Panc1 (cell line): Measurements from ENCODE around the gene CRYBG1. TPM values are rescaled to one million over a fixed set of nuclear protein-coding genes. Genes with fewer than 3 reads are reported as not detected.

Experiments
- ATAC-seq: fragments of 200-7000 bp; cut with Tn5 transposase; 2 replicates; pipeline ENCODE4 v1.9.1; 2020; ENCODE audit warnings: mild to moderate bottlenecking, moderate library complexity
- BruUV-seq: library from RNA; stranded (reverse); fragments of 400-500 nt; replicated peaks from 2 replicates; lab custom pipeline; 2021; lab: Mats Ljungman, UMichigan
- CTCF ChIA-PET: fragments of 300-600 bp; sonication (Branson Sonifier 250); formaldehyde crosslinking; loops from one replicate; lab custom pipeline; 2022; ENCODE audit warnings: antibody characterized with exemption; lab: Charles Lee
- POLR2A ChIA-PET: fragments of 300-600 bp; sonication (Branson Sonifier 250); formaldehyde crosslinking; loops from one replicate; lab custom pipeline; 2022; ENCODE audit warnings: antibody characterized with exemption; lab: Charles Lee
- DNase-seq: peaks from one replicate; pipeline ENCODE4 v3.0.0-alpha.2; 2010; ENCODE audit warnings: low read depth, low spot score
- H3K27ac ChIP-seq: 2 replicates; pipeline ENCODE4 v1.5.1; 2011; ENCODE audit warnings: mild to moderate bottlenecking, low read length, inconsistent platforms
- H3K27me3 ChIP-seq: fragments of 200-500 bp; sonication (Bioruptor generic); 2 replicates; pipeline ENCODE4 v1.6.0; 2014; ENCODE audit warnings: low read length, inconsistent platforms; ENCODE audit not compliant: control insufficient read depth, insufficient read depth
- H3K36me3 ChIP-seq: fragments of 200-500 bp; sonication (Bioruptor generic); 2 replicates; pipeline ENCODE4 v1.5.1; 2014; ENCODE audit warnings: inconsistent platforms, mild to moderate bottlenecking, low read length, moderate library complexity; ENCODE audit not compliant: control insufficient read depth, insufficient read depth
- H3K4me1 ChIP-seq: 2 replicates; pipeline ENCODE4 v1.5.1; 2011; ENCODE audit warnings: inconsistent platforms, mild to moderate bottlenecking, low read length, moderate library complexity; ENCODE audit not compliant: control insufficient read depth, insufficient read depth
- H3K4me3 ChIP-seq, 2 experiments: 2 replicates each; pipeline ENCODE4 v1.5.1; 2011 to 2012; ENCODE audit warnings: low read depth in 2 of 2, low read length in 2 of 2, mild to moderate bottlenecking in 2 of 2, inconsistent platforms in 1 of 2, moderate library complexity in 1 of 2
- H3K9me3 ChIP-seq: fragments of 200-500 bp; sonication (Bioruptor generic); 2 replicates; pipeline ENCODE4 v1.5.1; 2014; ENCODE audit warnings: low read depth, mild to moderate bottlenecking, inconsistent platforms, low read length, moderate library complexity; ENCODE audit not compliant: control insufficient read depth, insufficient read depth
- CTCF ChIP-seq: fragments of 450-650 bp; IDR thresholded peaks from 2 replicates; pipeline ENCODE4 v1.5.1; 2017; ENCODE audit warnings: mild to moderate bottlenecking
- POLR2AphosphoS5 ChIP-seq: IDR thresholded peaks from 2 replicates; pipeline ENCODE4 v1.6.1; 2012; ENCODE audit warnings: mild to moderate bottlenecking, low read depth, low read length, moderate library complexity
- SIN3A ChIP-seq: IDR thresholded peaks from 2 replicates; pipeline ENCODE4 v1.6.1; 2012; ENCODE audit warnings: low read depth, mild to moderate bottlenecking, low read length, moderate library complexity, borderline replicate concordance; ENCODE audit not compliant: insufficient read depth
- TCF7L2 ChIP-seq: IDR thresholded peaks from 2 replicates; pipeline ENCODE4 v1.6.1; 2011; ENCODE audit warnings: mild to moderate bottlenecking, low read depth, low read length, inconsistent platforms
- in situ Hi-C: cut with HindIII; loops from 2 replicates; pipeline ENCODE4 v1.10.0; 2016; ENCODE audit warnings: low sequenced_read_pairs, low pct_unique_long_range_greater_than_20kb
- intact Hi-C: fragments of 100-400 bp; cut with micrococcal nuclease; formaldehyde crosslinking; loops from one replicate; pipeline ENCODE4 v1.10.0; 2022; ENCODE audit not compliant: unreplicated experiment
- total RNA-seq: library from RNA; stranded (reverse); gene quantifications from one replicate; pipeline ENCODE4 v1.2.1, GENCODE V29; 2021; ENCODE audit not compliant: unreplicated experiment
- TF ChIP-seq, protein P1 (sequence below), 2 experiments: IDR thresholded peaks; 2 replicates each; pipeline ENCODE4 v1.6.1; 2011 to 2012; ENCODE audit warnings: low read depth in 2 of 2, control low read depth in 1 of 2, low read length in 1 of 2, mild to moderate bottlenecking in 1 of 2, moderate library complexity in 1 of 2; ENCODE audit not compliant: insufficient read depth in 1 of 2

Gene CRYBG1
- total RNA-seq, 1 experiment from 2014 or later, result 32.3 TPM

DNA sequence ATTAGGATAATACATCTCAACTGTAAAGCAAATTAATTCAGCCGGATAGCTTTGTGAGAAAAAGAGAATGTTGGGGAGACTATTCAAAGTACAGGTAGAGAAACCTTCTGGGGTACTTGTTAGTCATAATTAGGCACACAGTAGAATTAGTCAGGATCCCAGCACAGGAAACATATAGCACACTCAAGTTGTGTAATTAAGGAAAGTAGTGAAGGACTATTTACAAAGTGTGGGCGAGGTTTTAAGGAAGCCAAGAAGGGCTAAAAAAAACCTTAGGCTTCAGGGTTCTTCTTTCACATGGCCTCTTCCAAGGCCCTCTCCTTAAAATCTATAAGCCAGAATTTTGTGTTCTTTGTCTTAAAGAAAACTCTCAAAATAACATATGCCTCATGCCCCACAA is 142.0 kb downstream of the CRYBG1 start:
- Histone ChIP-seq H3K27ac (no peak overlapping the region), H3K27me3 (no peaks in the 10 kb centered on the region), H3K9me3 (no peaks in the 10 kb centered on the region), H3K4me1 (no peaks in the 10 kb centered on the region), H3K4me3 (no peak overlapping the region), H3K36me3 (no peaks in the 10 kb centered on the region)
- POLR2A ChIA-PET, result no interaction called here
- ATAC-seq (no peak), DNase-seq (no peak)
- intact Hi-C loops (no loop called here), in situ Hi-C loops (no loop called here)
- BruUV-seq, result no TSS peak
- CTCF ChIA-PET, result no interaction called here
- TF ChIP-seq, protein P1, sequence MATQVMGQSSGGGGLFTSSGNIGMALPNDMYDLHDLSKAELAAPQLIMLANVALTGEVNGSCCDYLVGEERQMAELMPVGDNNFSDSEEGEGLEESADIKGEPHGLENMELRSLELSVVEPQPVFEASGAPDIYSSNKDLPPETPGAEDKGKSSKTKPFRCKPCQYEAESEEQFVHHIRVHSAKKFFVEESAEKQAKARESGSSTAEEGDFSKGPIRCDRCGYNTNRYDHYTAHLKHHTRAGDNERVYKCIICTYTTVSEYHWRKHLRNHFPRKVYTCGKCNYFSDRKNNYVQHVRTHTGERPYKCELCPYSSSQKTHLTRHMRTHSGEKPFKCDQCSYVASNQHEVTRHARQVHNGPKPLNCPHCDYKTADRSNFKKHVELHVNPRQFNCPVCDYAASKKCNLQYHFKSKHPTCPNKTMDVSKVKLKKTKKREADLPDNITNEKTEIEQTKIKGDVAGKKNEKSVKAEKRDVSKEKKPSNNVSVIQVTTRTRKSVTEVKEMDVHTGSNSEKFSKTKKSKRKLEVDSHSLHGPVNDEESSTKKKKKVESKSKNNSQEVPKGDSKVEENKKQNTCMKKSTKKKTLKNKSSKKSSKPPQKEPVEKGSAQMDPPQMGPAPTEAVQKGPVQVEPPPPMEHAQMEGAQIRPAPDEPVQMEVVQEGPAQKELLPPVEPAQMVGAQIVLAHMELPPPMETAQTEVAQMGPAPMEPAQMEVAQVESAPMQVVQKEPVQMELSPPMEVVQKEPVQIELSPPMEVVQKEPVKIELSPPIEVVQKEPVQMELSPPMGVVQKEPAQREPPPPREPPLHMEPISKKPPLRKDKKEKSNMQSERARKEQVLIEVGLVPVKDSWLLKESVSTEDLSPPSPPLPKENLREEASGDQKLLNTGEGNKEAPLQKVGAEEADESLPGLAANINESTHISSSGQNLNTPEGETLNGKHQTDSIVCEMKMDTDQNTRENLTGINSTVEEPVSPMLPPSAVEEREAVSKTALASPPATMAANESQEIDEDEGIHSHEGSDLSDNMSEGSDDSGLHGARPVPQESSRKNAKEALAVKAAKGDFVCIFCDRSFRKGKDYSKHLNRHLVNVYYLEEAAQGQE (IDR thresholded peaks at IDR 0.05; ENCODE audit: insufficient read depth in 1 of 2, low read depth in 2 of 2, low read length in 1 of 2), result no peak
- TF ChIP-seq CTCF (no peak), SIN3A (no peak), POLR2AphosphoS5 (no peak), TCF7L2 (no peak)

GRCh38 chr6:106508277-106508676 is 147.8 kb downstream of the CRYBG1 start:
- no peak for TF ChIP-seq CTCF
- TF ChIP-seq, protein P1 (IDR thresholded peaks at IDR 0.05; ENCODE audit: insufficient read depth in 1 of 2, low read depth in 2 of 2, low read length in 1 of 2), result no peak
- no peak for TF ChIP-seq POLR2AphosphoS5
- TF ChIP-seq SIN3A, result no peak
- TF ChIP-seq TCF7L2, result no peak
- Histone ChIP-seq H3K27me3 (no peaks in the 10 kb centered on the region), H3K9me3 (no peaks in the 10 kb centered on the region), H3K27ac (no peak overlapping the region), H3K4me1 (peaks cover 11% of the 10 kb centered on the region; the same call in 1 of the 2 replicates), H3K36me3 (no peaks in the 10 kb centered on the region), H3K4me3 (no peak overlapping the region)
- ChIA-PET POLR2A (no interaction called here), CTCF (no interaction called here)
- no peak for DNase-seq
- intact Hi-C loops (no loop called here), in situ Hi-C loops (no loop called here)
- no TSS peak for BruUV-seq
- ATAC-seq, result no peak
